HG02678 (cell line): ENCODE data around the gene ADD3.
A peak's percentile ranks its signal among the peaks of the same experiment; 100 is the strongest.

ENCODE experiments used
- ATAC-seq: cut with Tn5 transposase; IDR thresholded peaks from one replicate; pipeline ENCODE4 v1.9.1; 2021; ENCODE audit warnings: mild to moderate bottlenecking, moderate library complexity; ENCODE audit not compliant: unreplicated experiment

Gene ADD3

GRCh38 chr10:110002801-110003523 lies 4.8 kb upstream of the ADD3 start:
- ATAC-seq: no peak

GRCh38 chr10:110003524-110003885 lies 4.3 kb upstream of the ADD3 start:
- ATAC-seq: no peak

GRCh38 chr10:110005719-110006118 lies 2.1 kb upstream of the ADD3 start:
- no peak for ATAC-seq

- ATAC-seq: no peak
Measured at GRCh38 chr10:110006358-110007160, 1.2 kb upstream of the ADD3 start.

GRCh38 chr10:110007161-110007700 lies 553 bp upstream of the ADD3 start:
- peak; percentile 34 for ATAC-seq

- ATAC-seq: peak; percentile 25
Measured at GRCh38 chr10:110008518-110009339, 945 bp downstream of the ADD3 start.

GRCh38 chr10:110009736-110010475 lies 2.1 kb downstream of the ADD3 start:
- peak; percentile 27 for ATAC-seq

- ATAC-seq: no peak
Measured at GRCh38 chr10:110010486-110011378, 2.9 kb downstream of the ADD3 start.

GRCh38 chr10:110011681-110012080 lies 3.9 kb downstream of the ADD3 start:
- no peak for ATAC-seq

GRCh38 chr10:110013630-110014293 lies 6.0 kb downstream of the ADD3 start:
- no peak for ATAC-seq

- no peak for ATAC-seq
Measured at GRCh38 chr10:110016039-110016438, 8.3 kb downstream of the ADD3 start.

- no peak for ATAC-seq
Measured at GRCh38 chr10:110017052-110017451, 9.3 kb downstream of the ADD3 start.

GRCh38 chr10:110017907-110018306 lies 10.1 kb downstream of the ADD3 start:
- ATAC-seq: no peak

GRCh38 chr10:110020265-110020664 lies 12.5 kb downstream of the ADD3 start:
- no peak for ATAC-seq

- ATAC-seq: no peak
Measured at GRCh38 chr10:110022716-110023504, 15.1 kb downstream of the ADD3 start.

- no peak for ATAC-seq
Measured at GRCh38 chr10:110023785-110024465, 16.1 kb downstream of the ADD3 start.

- ATAC-seq: no peak
Measured at GRCh38 chr10:110029450-110029849, 21.7 kb downstream of the ADD3 start.
